ENCODE results near the gene RDH5.

The RDH5 gene

GRCh38 chr12:55729819-55730818, 9.9 kb downstream of the RDH5 start:
- no peak for DNase-seq

DNA sequence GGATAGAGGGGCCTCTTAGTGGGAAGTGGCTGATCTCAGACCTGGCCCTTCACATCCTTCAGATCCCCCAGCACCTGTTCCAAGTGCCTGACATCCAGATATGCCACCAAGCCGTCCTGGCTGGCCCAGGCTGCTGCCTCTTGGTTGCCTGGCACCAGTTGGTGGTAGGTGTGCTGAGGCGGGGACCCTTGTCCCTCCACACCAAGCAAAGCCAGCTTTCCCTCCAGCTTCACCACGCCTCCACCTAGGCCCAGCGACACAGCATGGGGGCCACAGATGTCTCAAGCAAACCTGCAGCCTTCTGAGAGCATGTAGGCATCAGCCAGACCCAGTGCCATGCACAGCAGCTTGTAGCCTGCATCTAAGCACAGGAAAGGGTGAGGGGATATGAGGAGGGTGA, 12.1 kb downstream of the RDH5 start:
- no peak for DNase-seq

GRCh38 chr12:55733021-55733555, 12.9 kb downstream of the RDH5 start:
- DNase-seq: no peak

- no peak for DNase-seq
These were observed 13.7 kb downstream of the RDH5 start for GRCh38 chr12:55733858-55734257.

DNA sequence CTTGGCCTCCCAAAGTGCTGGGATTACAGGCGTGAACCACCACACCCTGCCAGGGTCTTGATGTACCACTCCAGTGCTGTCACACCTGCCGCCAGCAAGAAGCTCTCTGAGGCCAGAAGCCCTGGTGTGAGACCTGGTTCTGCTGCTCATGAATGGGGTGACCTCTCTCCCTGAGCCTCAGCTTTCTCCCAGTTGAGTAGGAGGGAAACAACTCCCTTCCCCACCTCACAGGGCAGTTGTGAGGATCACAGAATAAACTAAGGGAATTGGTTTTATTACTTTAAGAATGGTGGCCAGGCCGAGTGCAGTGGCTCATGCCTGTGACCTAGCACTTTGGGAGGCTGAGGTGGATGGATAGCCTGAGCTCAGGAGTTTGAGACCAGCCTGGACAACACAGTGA, 14.4 kb downstream of the RDH5 start:
- DNase-seq: no peak

- no peak for DNase-seq
These were observed 15.9 kb downstream of the RDH5 start for GRCh38 chr12:55736076-55736475.

DNA sequence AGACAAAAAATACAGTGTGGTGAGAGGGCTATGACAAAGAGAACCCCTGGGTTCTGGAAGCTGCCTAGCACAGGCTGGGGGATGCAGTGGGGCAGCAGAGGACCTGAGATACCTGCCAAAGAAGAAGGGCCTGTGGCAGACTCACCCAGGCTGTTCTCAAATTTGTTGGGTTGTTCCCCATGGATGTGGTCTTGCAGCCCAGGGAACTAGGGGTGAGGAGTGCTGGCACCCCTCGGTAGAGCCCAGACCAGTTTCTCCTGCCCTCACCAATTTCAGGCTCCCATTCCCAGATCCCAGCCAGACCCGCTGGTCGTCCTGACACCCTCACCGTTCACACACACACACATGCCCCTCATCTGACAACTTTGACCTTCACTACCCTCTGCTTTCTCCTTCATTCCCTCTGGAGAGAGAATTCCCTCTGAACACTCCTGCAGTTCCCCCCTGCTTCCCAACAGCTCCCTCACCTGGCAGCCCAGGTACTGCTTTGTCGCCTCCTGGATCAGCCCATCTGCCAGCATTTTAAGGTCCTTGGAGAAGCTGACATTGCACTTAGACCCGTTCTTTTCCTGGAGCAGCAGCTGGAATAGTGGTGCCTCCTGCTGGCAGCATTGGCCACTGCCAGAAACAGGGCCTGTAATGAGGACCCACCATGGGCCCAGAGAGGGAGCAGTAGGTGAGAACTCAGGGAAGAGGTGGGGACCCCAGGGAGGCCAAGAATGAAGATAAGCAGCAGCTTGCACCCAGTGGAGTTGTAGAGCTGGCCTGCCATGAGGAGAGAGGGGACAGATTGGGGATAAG, 16.8 kb downstream of the RDH5 start:
- DNase-seq: no peak

- DNase-seq: no peak
These were observed 17.5 kb downstream of the RDH5 start for GRCh38 chr12:55737581-55738122.

DNA sequence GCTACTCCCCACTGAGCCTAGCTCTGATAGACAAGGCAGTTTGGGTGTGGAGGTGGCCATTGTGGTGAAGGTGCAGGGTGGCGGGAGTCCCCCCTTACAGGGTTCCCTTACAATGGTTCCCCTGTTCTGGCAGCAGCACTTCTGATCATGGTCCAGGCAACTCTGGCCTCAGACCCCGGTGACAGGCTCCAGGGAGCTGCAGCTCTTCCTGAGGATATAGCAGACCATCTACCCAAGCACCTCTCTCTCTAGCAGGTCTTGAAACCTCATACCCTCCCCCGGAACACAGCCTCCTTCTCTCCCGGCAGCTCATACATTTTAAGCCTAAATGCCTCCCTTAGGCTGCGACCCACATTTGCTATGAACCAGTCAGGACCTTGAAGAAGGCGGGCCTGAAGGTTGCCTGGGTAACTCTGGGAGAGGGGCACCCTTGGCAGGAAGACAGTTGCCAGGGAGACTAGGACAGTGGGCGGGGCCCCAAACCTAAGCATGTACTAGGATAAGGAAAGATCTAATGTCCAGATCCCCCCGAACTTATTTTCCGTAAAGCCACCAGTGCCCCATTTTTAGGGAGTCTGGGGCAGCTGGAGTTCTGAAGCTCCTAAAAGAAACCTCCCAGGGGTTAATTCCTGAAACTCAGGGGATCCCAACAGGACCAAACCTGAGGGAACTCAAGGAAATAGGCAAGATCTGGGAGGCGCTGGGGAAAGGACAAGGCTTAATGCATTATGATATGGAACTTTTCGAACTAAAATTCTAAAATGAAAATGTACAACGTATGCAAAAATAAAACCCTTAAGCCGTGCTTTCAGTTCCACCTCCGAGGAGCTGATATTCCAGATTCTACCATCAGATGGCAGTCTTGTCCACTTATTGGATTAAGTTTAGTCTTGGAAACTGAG, 18.2 kb downstream of the RDH5 start:
- peak; percentile 87 for DNase-seq

DNA sequence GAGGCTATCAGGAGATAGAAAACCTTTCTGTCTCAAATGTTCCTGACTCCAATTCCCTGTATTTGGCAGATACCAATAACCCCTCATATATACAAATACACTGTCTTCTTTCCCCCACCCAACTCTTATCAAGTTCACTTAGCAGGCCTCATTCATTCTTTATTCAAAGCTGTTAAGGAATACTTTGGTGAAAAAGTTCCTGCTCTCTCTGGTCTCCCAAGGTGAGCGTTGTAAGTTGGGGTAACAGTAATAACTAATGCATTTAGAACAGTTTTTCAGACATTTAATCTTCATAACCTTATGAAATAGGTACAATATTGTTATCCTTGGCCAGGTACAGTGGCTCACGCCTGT, 18.8 kb downstream of the RDH5 start:
- no peak for DNase-seq

DNA sequence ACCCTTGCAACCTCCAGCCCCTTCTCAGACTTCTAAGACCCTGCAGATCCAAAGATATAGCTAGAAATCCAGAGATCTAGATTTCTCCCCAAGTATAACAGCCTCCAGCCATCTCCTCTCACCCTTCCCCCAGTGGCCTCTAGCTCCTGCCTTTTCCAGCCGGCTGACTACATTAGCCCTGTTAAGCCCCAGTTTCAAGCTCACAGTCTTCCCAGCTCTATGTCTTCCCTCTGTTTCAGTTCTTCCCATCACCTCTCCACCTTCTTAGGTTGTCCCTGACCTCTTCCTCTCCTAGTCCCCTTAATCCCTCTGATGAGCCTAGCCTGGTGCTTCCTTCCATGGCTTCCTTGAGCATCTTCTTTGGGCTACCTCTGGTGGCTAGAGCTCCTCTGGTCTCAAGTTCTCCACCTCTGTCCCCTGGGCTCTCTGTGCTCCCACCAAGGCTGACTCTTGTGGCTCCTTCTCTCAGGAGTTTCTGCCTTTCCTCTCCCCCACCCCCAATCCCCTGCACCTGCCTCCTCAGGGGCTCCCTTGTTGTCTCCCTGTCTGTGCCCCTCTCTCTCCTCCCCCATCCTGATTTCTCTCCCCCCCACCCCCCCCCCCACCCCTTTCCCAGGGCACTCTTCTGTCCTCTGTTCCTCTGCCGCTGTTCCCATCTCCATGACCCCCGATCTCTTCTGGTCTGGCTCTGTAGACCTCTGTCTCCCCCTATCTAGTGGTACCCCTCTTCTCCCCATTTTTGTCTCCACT, 21.9 kb downstream of the RDH5 start:
- no peak for DNase-seq

- no peak for DNase-seq
These were observed 22.7 kb downstream of the RDH5 start, which contains the start of gene GDF11 for GRCh38 chr12:55742719-55743405. Gene GDF11, plus strand, starts transcription at chr12:55743122. Its CDS starts 195 bp downstream, at chr12:55743317.

DNA sequence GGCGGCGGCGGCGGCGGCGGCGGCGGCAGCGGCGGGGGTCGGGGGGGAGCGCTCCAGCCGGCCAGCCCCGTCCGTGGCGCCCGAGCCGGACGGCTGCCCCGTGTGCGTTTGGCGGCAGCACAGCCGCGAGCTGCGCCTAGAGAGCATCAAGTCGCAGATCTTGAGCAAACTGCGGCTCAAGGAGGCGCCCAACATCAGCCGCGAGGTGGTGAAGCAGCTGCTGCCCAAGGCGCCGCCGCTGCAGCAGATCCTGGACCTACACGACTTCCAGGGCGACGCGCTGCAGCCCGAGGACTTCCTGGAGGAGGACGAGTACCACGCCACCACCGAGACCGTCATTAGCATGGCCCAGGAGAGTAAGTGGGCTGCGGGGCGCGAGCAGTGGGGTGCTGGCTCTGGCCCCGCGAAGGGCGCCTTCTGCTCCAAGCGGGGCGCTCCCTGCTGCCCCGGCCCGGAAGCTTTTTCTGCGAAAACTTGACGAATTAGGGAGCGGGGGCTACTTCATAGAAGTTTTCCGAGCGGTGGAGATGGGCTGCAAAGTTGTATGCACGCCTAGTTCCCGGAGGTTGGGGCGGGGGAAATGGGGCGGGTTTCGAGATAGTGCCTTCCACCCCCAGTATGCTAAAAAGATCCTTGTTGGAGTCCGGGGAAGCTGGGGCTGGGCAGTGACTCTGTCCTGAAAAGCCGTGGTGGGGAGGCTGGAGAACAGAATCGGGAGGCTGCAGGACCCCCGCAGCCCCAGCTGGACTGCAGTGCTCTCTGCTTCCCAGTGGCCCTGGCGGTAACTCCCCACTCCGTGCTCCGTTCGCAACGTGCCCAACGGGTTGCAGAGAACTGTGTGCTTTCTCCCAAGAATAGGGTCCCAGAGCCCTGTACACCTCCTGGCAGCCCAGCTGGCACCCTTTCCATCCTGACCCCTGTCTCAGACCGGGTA, 23.5 kb downstream of the RDH5 start:
- no peak for DNase-seq

GRCh38 chr12:55744340-55745030, 24.3 kb downstream of the RDH5 start:
- DNase-seq: no peak

DNA sequence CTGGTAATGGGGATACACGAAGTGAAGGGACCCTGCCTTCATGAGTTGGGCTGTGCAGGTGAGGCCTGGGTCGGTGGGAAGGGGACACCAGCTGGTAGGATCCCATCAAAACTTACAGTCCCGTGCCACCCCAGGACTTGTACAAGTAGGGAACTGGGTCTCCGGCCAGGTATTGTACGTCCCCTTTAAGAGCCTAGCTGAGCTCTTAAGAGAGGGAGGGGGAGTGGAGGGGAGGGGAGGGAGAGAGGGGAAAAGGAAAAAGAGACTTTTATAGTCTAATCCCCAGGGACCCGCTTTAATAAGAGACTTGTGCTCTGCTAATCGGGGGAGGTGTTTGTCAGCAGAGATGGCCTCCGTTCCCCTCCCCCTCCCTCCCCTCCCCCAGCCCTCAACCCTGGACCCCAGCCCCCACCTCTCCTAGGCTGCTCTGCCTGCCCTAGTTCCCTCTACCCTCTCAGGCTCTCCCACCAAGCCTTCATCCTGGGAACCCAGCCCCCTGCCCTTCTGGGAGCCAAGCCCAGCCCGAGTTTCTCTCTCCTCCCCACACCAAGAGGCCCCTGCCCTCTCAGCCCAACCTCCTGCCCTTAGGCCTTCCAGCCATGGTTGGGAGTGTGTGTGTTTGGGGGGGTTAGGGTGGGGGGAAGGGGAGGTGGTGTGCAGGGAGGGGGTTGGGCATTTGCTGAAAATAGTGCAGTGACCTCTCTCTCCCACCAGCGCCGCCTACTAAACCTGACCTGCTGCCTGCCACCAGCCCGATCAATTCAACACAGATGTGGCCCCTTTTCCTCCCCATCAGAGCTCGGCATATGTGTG, 25.4 kb downstream of the RDH5 start:
- no peak for DNase-seq

DNA sequence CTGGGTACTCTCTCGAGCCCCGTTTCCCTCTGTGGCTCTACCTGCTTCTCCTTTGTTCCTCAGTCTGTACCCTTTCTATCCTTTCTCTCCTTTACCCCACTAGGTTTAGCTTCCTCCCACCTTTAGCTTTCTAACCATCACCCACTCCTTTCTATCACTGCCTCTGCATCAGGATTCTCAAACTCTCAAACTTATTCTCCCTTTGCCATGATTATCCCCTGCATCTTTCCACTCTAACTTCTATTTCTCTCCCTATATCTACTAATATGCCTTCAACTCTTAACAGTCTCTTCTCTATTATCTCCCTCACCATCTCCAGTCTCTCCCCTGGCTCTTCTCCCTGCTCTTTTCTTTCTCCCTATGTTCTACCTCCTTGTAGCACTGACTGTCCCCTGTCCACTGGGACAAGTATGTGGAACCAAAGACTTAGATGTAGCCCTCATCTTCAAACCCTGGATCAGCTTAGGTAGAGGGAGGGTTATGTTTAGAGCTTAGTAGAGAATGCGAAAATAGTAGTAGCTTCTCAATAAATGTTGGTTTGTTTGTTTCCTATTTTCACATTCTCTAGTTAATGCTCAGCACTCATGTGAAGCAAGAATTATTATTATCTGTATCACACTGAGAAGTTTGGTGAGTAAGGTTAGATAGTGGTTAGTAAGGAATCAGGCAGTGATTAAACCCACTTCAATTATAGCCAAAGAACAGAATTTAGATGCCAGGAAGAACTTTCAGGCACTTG, 26.1 kb downstream of the RDH5 start:
- no peak for DNase-seq

DNA sequence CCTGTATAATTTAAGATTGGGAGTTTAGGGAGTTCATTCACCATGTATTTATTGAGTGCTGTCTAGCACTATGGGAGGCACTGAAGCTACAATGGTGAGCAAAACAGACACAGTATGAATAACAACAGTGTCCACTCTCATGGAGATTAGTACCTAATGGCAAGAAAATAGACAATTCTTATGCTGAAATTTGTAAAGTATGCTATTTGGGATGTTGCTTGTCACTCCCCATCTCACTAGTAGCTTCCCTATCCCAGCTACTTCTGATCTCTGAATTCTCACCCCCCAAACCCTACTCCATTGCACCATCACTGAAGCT, 26.7 kb downstream of the RDH5 start:
- DNase-seq: no peak
